NOMO-1 (cell line): ENCODE measurements around the gene SLC34A3.

Experiments used
- DNase-seq, 2 experiments: peaks; one replicate each; lab custom pipeline; 2025; ENCODE audit not compliant: unreplicated experiment in 2 of 2; lab: John Stamatoyannopoulos, UW

Gene SLC34A3

GRCh38 chr9:137230705-137231371 is at the start of gene SLC34A3:
TSS of gene SLC34A3 (plus strand) at chr9:137230901. CDS start at chr9:137231703, 802 bp downstream.
- no peak for DNase-seq

- no peak for DNase-seq
Observed at GRCh38 chr9:137181680-137182079, 49.0 kb upstream of the SLC34A3 start.

GRCh38 chr9:137182836-137183235 is 47.9 kb upstream of the SLC34A3 start:
- DNase-seq = no peak

GRCh38 chr9:137183980-137184595 is 46.6 kb upstream of the SLC34A3 start:
- no peak for DNase-seq

GRCh38 chr9:137184881-137185660 is 45.6 kb upstream of the SLC34A3 start:
- no peak for DNase-seq

- no peak for DNase-seq
Observed at GRCh38 chr9:137185921-137186320, 44.8 kb upstream of the SLC34A3 start.

- no peak for DNase-seq
Observed at GRCh38 chr9:137186385-137186784, 44.3 kb upstream of the SLC34A3 start.

- no peak for DNase-seq
Observed at GRCh38 chr9:137187386-137187785, 43.3 kb upstream of the SLC34A3 start.

GRCh38 chr9:137188086-137188489 is 42.6 kb upstream of the SLC34A3 start:
- DNase-seq = no peak

- DNase-seq = peak; percentile 93 to 96
Observed at GRCh38 chr9:137188490-137189296, 42.0 kb upstream of the SLC34A3 start, which contains the start of the genes ANAPC2 and SSNA1. TSS of gene ANAPC2 (minus strand) at chr9:137188560. CDS start at chr9:137188532, 28 bp downstream. TSS of gene SSNA1 (plus strand) at chr9:137188676. CDS start at chr9:137188727, 51 bp downstream.

GRCh38 chr9:137189297-137190295 is 41.1 kb upstream of the SLC34A3 start:
- no peak for DNase-seq

- DNase-seq = no peak
Observed at GRCh38 chr9:137190315-137190856, 40.3 kb upstream of the SLC34A3 start.

- DNase-seq = no peak
Observed at GRCh38 chr9:137191245-137191644, 39.5 kb upstream of the SLC34A3 start.

GRCh38 chr9:137191691-137192447 is 38.8 kb upstream of the SLC34A3 start:
- DNase-seq = no peak

GRCh38 chr9:137192448-137192780 is 38.3 kb upstream of the SLC34A3 start:
- DNase-seq = no peak

GRCh38 chr9:137192859-137193258 is 37.8 kb upstream of the SLC34A3 start:
- no peak for DNase-seq

GRCh38 chr9:137193771-137194170 is 36.9 kb upstream of the SLC34A3 start:
- DNase-seq = no peak

GRCh38 chr9:137194388-137194787 is 36.3 kb upstream of the SLC34A3 start:
- no peak for DNase-seq

GRCh38 chr9:137194909-137195308 is 35.8 kb upstream of the SLC34A3 start:
- no peak for DNase-seq
